Astrocyte of the spinal cord (primary cell): ENCODE data around the gene RUNX1.

Source experiments
- DNase-seq: peaks from one replicate; pipeline ENCODE4 v3.0.0; 2011; ENCODE audit warnings: low read depth, low spot score
- H3K4me3 ChIP-seq: 2 replicates; pipeline ENCODE4 v1.5.1; 2011; ENCODE audit warnings: low read depth, mild to moderate bottlenecking, low read length, moderate library complexity
- in situ Hi-C: cut with HindIII; loops from 2 replicates; pipeline ENCODE4 v1.10.0; 2017; ENCODE audit warnings: low sequenced_read_pairs
- TF ChIP-seq, protein P1 (sequence below): IDR thresholded peaks from 2 replicates; pipeline ENCODE4 v1.5.1; 2012; ENCODE audit warnings: low read depth, mild to moderate bottlenecking, low read length, inconsistent platforms

RUNX1 gene

GRCh38 chr21:35066824-35067223, 17.7 kb upstream of the RUNX1 start:
- H3K4me3 ChIP-seq = no peak overlapping the region
- in situ Hi-C loops = no loop called here
- no peak for DNase-seq
- TF ChIP-seq, protein P1, sequence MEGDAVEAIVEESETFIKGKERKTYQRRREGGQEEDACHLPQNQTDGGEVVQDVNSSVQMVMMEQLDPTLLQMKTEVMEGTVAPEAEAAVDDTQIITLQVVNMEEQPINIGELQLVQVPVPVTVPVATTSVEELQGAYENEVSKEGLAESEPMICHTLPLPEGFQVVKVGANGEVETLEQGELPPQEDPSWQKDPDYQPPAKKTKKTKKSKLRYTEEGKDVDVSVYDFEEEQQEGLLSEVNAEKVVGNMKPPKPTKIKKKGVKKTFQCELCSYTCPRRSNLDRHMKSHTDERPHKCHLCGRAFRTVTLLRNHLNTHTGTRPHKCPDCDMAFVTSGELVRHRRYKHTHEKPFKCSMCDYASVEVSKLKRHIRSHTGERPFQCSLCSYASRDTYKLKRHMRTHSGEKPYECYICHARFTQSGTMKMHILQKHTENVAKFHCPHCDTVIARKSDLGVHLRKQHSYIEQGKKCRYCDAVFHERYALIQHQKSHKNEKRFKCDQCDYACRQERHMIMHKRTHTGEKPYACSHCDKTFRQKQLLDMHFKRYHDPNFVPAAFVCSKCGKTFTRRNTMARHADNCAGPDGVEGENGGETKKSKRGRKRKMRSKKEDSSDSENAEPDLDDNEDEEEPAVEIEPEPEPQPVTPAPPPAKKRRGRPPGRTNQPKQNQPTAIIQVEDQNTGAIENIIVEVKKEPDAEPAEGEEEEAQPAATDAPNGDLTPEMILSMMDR = no peak

DNA sequence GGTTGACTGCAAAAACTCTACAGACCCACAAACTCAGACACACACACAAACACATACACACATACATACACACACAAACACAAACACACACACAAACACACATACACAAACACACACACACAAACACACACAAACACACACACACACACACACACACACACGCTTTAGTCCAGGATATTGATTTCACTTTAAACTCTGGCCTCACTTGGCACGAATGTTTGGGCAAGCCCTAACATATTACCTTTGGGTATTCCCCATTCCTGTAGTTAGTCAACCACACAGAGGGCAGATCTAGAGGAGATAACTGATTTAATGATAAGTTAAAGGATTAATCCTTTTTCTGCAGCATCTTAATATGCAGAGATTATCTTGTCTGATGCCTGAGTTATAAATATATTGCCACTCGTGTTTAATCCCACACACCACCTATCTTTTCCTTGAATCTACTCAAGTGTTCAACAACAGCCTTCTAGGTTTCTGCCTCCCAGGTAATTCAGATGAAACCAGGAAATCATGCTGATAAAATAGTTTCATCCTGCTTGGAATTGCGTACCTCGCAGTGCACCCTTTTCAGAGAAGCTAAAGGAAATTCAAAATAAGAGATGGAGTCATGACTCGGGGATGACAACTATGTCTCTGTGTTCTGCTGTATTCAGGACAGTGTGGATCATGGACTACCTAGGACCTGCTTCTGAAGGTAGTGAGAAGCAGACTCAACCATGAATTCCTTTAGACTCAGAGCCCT, 14.5 kb upstream of the RUNX1 start:
- TF ChIP-seq, protein P1 = no peak
- in situ Hi-C loops = no loop called here
- no peak overlapping the region for H3K4me3 ChIP-seq
- no peak for DNase-seq

DNA sequence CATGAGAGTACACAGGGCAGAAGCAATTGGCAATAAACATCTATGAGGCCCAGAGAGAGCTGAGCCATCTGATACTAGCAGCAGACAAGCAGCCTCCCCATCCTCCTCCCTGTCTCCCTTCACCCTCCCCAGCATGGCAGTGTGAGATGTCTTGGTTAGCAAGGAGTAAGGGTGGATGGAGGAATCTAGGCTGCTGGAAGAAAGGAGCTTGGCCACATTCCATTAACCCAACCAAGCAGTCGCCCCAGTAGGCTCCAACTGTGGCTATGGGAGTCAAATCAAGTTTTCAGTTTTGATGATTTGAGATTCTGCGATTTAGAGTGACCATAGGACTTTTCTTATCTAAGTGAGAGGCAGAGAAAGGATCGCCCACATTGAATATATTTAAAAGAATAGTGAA, 12.9 kb upstream of the RUNX1 start:
- H3K4me3 ChIP-seq = no peak overlapping the region
- TF ChIP-seq, protein P1 = no peak
- in situ Hi-C loops = no loop called here

DNA sequence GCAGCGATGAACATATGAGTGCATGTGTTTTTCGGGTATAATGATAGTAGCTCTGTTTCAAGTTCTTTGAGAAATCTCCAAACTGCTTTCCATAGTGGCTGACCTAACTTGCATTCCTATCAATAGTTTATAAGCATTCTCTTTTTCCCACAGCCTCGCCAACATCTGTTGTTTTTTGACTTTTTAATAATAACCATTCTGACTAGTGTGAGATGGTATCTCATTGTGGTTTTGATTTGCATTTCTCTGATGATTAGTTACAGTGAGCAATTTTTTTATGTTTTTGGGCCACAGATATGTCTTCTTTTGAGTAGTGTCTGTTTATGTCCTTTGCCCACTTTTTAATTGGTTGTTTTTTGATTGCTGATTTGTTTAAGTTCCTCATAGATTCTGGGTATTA, 10.6 kb upstream of the RUNX1 start:
- TF ChIP-seq, protein P1 = no peak
- no peak overlapping the region for H3K4me3 ChIP-seq
- in situ Hi-C loops = no loop called here
- DNase-seq = no peak

More for the DNA sequence above, 12.9 kb upstream of the RUNX1 start:
- DNase-seq = no peak

DNA sequence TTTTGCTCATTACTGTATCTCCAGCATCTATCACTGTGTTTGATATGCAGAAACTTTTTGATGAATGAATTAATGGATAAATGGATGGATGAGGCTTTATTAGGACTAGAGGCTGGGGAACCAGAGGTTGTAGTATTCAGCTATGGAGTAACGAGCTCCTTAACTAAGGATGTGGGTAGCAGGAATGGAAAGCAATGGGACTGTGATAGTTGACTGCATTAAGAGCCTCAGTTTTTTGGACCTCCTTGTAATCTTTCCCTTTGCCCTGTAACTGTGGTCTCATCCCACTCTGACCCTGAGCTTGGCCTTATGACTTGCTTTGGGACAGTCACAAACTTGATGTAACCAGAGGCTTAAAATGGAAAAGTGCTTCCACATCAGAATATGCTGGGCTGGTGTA, 9.0 kb upstream of the RUNX1 start:
- in situ Hi-C loops = no loop called here
- DNase-seq = no peak
- TF ChIP-seq, protein P1 = no peak
- H3K4me3 ChIP-seq = no peak overlapping the region

DNA sequence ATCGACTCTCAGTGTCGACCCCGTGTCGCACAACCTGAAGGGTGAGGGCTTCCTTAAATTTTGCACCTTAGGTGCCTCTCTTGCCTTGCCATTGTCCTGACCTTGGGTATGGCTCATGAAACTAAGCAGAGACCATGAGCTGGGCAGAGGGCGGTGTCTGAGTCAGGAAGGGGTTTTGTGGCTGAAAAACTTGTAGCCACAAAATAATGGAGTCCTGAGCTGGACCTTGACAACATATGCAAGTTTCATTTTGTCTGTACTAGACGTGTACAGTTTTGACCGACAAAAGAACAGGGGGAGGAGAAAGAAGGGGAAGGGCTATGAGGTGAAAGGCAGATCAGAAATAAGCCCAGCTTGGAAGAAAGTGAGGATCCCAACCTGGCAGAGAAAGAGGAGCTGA, 8.3 kb upstream of the RUNX1 start:
- in situ Hi-C loops = no loop called here
- TF ChIP-seq, protein P1 = no peak

More for the DNA sequence above, 8.3 kb upstream of the RUNX1 start:
- H3K4me3 ChIP-seq = no peak overlapping the region
- no peak for DNase-seq
